Sciatic nerve (tissue), 2 donors: ENCODE measurements around the gene ZNF550. TPM values are rescaled to one million over a fixed set of nuclear protein-coding genes. Genes with fewer than 3 reads are reported as not detected.
A peak's percentile ranks its signal among the peaks of the same experiment; 100 is the strongest.

Source experiments
- ATAC-seq: fragments of 200-7000 bp; cut with Tn5 transposase; one replicate; pipeline ENCODE4 v1.9.1; 2020; ENCODE audit warnings: mild to moderate bottlenecking, moderate library complexity
- DNase-seq: peaks from one replicate; pipeline ENCODE4 v3.0.0-alpha.2; 2020; ENCODE audit warnings: low spot score
- intact Hi-C: fragments of 100-400 bp; cut with DNase I; formaldehyde crosslinking; loops from one replicate; pipeline ENCODE4 v1.14.2; 2022
- total RNA-seq: library from RNA; stranded (reverse); fragmentation: NEBNext Ultra II Directional; extraction: Animal tissue kit (Norgen Biotek cat#: 25700); gene quantifications from one replicate; pipeline ENCODE4 v1.2.1, GENCODE V29; 2021
- donor health status: DM: no; HTN: no; CAD: no.
- donor health status: DM: no; HTN: no; CAD: no.

The ZNF550 gene
- total RNA-seq, result 11.3 TPM

DNA sequence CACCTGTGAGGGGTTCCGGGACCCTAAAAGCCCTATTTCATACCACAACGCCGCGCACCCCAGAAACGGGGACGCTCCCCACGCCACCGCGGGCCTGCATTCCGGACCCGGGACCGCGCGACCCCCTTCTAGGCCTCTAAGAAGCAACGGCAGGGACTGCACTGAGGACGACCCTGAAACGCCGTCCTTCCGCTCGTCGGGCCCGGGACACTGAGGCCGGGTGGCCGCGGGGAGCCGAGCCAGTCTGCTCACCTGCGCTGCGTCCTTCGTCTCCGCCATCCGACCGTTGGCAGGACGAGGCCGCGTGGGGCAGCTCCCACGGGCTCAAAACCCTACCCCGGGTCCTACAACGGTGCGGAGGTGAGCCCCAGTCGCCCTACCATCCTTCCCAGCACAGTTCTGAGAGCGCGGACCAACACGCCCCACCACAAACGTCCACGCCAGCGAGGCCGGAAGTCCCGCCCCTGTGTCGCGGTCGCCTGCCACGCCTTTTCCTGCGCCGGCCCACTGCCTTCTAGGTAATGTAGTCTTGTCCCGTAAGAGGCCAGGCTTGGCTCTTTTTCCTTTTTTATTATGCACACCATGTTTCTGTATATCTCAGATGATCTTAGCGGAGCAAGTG lies at the start of gene ZNF550:
ZNF550 (minus strand) TSS at position 460 of the 622 bp plus-strand sequence; CDS start at position 279, 181 bp downstream.
- ATAC-seq, result peak; percentile 100
- intact Hi-C loops, result no loop called here
- peak; percentile 94 for DNase-seq

DNA sequence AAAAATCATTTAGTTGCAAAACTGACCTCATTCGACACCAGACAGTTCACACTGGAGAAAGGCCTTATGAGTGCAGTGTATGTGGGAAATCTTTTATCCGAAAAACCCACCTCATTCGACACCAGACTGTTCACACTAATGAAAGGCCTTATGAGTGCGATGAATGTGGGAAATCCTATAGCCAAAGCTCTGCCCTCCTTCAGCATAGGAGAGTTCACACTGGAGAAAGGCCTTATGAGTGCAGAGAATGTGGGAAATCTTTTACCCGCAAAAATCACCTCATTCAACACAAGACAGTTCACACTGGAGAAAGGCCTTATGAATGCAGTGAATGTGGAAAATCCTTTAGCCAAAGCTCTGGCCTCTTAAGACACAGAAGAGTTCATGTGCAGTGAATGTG lies 47.3 kb upstream of the ZNF550 start:
- ATAC-seq (no peak), DNase-seq (no peak)
- intact Hi-C loops, result no loop called here

DNA sequence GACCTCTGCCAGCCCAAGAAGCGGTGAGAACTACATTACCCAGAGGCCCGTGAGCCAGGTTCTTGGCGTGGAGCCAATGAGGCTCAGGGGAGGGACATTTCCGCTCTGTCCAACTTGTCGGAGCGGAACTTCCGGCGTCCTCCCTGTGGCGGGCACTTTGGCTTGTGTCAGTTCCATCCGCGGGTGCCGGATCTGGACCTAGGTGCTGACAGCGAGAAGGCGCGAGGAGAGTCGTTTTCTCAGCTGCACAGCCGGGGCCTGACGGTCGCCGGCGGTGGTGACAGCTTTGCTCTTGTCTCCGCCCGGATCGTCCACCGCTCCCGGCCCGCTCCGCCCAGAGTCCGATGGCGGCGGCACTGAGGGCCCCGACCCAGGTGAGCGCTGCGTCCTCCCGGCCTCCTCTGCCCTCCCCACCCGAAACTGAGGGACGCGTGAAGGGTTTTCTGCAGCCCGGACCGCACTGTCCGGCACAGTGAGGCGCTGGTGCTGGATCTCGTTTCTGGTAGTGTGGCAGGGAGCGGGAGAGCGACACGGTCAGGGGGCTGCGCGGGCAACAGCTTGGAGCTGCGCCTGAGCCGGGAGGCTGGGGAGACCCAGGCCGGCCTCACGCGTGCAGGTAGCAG lies 40.2 kb upstream of the ZNF550 start, which contains the start of gene ZNF530:
ZNF530 (plus strand) TSS at position 125 of the 623 bp plus-strand sequence. CDS start 4,461 bp downstream, outside the sequence.
- intact Hi-C loops, result no loop called here
- ATAC-seq (peak; percentile 100), DNase-seq (peak; percentile 96)

DNA sequence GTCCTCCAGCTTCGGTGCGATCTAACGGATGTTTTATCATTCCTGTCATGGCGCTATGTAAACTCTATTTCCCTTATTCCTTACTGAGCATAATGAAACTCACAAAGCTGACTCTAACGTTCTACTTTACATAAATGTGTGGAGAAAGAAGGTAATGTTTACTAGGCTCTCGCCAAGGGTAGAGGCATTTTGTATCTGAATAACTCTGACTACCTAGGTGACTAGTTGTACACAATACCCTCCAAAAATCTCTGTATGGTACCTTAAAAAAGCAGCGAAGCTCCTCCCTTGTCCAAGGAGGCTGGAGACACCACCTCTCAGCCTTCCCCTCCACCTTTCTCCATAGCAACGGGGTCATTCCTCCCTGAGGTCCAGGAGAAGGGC lies 39.7 kb upstream of the ZNF550 start:
- intact Hi-C loops, result no loop called here
- ATAC-seq, result no peak
- no peak for DNase-seq

DNA sequence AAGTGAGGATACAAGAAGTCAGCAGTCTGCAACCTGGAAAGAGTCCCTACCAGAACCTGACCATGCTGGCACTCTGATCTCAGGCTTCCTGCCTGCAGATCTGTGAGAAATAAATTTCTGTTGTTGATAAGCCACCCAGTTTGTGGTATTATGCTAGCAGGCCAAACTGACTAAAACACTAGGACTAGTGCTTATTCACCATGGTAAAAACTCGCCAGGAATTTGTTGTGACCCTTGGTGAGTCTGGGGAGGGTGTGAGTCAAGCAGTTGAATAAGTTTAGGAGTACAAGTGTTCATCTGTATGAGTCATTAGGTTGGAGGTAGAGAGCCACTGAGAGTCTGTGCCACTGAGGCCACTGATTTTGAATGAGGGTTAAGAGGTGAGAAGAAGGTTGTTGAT lies 27.9 kb upstream of the ZNF550 start:
- DNase-seq (no peak), ATAC-seq (no peak)
- intact Hi-C loops, result no loop called here

DNA sequence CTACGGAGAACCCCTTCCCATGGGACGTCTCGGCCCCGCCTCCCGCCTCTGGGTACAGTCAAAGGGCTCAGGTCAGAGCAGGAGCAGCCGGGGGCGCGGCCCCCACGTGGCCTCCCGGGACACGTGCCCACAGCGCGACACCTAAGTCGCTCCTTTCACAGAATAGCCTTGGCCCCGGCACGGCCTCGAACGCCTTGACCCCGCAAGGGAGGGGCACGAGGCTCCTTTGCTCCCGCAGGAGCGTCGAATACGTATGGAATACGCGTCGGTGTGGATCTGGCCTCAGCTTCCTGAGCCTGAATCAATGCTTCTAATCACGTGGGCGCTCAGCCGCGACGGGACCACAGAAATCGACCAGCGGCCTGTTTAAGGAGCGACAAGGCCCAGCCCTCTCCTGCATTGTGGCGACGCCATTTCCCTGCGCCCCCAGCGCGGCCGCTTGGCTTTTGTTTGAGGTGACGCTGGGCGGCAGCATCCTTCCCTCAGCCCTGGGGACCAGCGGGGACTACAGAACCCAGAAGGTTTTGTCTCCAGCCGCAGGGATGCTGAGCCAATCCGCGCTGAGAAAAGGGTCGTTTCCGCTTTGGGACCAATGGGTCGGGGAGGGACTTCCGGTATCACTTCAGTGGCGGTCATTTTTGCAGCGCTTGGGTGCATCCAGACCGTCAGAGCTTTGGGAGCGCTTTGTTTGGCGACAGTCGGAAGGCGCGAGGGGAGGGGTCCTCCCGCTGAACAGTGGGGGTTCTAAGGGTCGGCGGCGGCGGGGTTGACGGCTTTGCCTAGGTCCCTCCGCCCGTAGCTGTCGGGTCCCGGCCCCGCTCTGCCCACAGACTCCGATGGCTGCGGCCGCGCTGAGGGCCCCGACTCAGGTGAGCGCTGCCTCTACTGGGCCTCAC lies 24.1 kb upstream of the ZNF550 start, which contains the start of gene ZIK1:
ZIK1 (plus strand) TSS at position 625 of the 896 bp plus-strand sequence; CDS start at position 837, 212 bp downstream.
- ATAC-seq (peak; percentile 98), DNase-seq (peak; percentile 91)
- intact Hi-C loops, result no loop called here

DNA sequence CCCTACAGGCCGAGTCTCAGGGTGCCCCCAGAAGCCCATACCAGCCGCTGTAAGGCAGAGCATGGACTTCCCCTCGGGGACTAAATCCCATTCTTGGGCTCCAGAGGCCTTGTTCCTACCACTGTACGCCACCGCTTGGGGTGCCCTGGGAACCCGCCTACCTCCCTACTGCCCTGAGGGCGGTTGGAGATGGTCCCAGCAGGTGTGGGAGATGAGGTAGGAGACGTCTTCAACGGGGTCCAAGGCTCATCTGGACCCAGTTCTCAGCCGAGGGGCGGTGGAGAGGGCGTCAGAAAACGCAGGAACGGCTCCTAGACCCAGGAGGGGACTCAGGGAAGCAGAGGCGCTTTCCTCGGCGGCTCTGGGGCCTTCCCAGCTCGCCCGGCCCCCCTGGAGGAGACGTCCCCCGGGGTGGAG lies 23.4 kb upstream of the ZNF550 start:
- DNase-seq (no peak), ATAC-seq (no peak)
- intact Hi-C loops, result no loop called here

DNA sequence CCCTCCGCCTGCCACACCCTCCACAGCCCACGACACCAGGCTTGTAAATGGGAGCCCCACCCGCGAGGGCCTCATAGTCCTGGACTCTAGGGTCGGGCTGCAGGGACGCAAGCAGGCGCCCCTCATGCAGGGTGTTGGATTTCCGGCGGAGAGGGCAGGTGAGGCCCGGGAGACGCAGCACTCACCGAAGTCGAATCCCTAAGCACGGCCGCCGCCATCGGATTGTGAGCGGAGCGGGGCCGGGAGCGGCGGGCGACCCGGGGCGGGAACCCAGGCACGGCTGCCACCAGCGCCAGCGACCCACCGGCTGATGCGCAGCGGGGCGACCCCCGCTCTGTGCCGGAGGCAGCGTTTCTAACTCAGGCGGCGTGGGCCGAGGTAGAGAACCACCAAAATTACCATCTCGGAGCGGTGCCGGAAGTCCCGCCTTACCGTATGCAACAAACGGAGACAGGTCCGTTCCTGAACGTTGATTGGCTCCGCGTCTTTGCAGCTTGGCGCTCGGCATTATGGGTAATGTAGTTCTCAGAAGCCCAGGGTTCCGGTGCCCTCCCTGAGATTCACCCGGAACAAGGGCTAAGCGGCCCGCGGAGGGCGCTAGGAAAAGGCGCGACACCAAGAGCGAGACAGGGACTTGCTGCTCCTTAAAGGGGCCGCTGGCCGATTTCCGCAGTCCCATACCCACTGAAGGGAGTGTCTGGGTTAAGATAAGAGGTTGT lies 19.0 kb upstream of the ZNF550 start, which contains the start of gene ZNF416:
ZNF416 (minus strand) TSS at position 425 of the 719 bp plus-strand sequence; CDS start at position 218, 207 bp downstream.
- ATAC-seq, result peak; percentile 100
- intact Hi-C loops, result no loop called here
- DNase-seq, result peak; percentile 97

DNA sequence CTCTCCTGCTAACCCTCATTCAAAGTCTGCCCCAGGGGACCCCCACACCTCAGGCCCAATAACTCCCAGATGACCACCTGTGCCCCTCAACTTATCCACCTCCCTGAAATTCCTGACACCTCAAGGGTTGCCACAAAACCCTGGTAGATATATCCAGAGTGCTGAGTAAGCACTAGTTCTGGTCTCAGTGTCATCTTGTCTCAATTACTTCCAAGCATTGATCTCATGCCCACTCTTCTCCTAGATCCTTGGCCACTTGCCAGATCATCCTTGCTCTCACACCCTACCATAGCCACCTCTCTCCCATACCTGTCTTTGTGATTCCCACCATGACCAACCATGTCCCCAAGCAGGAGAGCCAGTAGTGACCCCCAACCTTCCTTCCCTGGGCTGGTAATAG lies 17.0 kb upstream of the ZNF550 start:
- intact Hi-C loops, result no loop called here
- ATAC-seq (no peak), DNase-seq (no peak)

DNA sequence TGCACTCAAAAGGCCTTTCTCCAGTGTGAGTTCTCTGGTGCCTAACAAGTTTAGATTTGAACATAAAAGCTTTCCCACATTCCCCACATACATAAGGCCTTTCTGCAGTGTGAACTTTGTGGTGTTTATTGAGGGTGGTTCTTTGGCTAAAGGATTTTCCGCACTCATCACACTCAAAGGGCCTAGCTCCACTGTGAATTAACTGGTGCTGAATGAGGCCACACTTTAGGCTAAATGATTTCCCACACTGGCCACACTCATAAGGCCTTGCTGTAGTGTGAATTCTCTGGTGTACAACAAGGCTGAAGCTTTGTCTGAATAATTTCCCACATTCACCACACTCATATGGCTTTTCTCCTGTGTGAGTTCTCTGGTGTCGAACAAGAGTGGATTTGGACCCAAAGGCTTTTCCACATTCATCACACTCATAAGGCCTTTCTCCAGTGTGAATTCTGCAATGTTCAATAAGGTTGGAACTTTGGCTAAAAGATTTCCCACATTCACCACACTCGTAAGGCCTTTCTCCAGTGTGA lies 12.8 kb upstream of the ZNF550 start:
- intact Hi-C loops, result no loop called here
- DNase-seq (no peak), ATAC-seq (no peak)

DNA sequence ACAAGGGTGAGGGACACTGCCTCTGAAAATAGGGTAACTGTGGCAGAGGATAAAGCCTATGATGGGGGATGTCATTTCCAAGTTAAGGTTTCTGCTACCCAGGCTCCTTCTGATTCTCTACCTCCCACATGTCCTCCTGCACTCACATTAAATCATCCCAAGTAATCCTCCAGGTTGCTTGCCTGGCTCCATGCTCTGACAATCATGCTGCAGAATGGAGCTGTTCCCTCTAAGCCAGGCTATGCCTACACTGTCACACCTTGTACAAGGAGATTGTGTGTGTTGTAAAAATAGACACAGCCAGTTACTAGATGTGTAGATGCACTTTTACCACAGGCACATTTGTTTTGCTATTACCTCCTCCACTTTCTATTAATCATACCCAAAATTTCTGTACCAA lies 11.0 kb upstream of the ZNF550 start:
- no peak for ATAC-seq
- intact Hi-C loops, result no loop called here
- no peak for DNase-seq

DNA sequence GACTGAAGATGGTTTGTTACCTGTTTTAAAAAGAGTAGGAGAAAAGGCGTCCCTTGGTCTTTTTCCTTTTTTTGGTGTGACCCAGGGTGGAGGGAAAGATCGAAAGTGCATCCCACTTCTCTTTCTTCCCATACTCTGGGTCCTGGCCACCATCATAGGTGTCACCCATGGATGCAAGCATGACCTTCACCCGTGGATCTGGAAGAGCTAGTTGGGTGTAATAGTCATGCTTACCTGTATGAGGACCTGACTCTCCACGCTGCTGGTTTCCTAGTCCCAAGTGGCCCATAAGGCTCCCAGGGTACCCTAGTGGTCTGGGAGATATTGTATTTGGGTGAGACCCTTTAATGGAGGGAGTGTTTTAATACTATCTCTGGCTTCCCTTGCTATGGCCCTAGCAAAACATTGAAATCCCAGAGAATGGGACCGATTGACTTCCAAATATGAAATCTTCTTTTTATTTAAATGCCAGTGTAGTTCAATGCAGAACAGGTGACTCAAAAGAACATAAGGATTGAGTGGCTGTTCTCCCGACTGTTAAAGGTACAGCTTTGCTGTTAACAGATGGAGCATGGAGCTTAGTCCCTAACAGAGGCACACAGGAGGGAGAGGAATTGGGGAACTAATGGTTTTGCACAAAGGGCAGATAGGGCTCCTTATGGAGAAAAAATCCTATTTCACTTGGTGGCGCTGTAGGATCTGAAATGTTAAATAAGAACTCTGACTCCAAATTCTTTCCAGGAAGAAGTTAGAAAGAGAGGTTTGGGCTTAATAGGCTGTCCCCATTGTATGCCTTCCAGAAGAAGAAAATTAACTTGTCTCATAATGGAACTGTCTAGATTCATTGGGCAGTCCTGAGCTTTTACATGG lies 7.0 kb upstream of the ZNF550 start:
- intact Hi-C loops, result no loop called here
- DNase-seq (no peak), ATAC-seq (no peak)

DNA sequence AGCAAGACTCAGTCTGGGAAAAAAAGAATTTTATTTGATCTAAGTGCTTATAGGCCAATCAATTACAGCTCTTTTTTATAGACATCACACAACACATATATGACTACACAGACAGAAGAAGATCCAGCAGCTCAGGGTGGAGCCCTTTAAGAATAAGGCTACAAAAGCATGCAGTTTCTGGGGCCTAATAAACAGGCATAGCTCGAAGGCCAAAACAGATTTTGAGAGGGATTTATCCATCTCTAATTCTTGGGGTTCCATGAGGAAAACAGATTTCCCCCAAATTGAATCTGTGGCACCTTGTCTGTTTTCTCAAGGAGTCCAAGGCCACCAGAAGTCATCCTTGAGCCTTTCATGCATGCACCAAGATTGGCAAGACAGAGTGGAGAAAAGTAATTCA lies 3.9 kb upstream of the ZNF550 start:
- no peak for ATAC-seq
- intact Hi-C loops, result no loop called here
- no peak for DNase-seq

DNA sequence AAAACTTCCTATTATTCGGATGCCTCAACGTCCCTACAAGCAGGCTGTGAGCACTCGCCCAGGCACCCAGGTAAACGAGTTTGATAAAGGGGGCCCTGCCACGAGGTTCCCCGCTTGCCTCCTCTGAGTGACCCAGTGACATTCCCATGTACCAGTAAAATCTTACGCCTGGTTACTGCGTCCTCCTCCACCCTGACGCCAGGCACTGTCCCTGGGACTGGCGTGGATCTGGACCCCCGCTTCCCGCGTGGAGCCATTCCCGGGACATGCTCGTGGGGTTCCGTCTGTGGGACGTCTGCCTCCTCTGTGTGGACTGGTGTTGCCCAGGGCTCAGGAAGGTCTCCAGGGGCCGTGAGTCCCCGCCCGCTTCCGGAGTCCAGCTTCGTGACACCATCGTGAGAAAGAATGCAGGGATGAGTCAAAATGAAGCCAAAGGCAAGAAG lies 407 bp upstream of the ZNF550 start:
- intact Hi-C loops, result no loop called here
- DNase-seq (no peak), ATAC-seq (peak; percentile 66)

DNA sequence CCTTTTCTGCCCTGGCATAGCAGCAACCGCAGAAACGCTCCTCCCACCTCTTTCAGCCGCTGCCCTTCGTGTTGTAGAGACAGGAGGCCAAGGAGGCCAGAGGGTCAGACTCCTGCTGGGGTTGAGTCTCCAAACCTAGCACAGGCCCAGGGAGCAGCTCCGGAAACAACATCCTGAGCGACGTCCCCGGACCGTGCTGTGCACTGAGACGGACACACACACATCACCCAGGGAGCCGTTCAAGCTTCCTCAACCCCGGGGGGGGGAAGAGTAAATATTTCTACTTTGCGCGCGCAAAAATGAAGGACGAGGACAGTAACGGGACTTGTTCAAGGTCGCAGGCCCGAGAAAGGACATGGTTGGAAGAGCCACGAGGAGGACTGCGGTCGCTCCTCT lies 657 bp downstream of the ZNF550 start:
- intact Hi-C loops, result no loop called here
- DNase-seq (no peak), ATAC-seq (peak; percentile 41)

DNA sequence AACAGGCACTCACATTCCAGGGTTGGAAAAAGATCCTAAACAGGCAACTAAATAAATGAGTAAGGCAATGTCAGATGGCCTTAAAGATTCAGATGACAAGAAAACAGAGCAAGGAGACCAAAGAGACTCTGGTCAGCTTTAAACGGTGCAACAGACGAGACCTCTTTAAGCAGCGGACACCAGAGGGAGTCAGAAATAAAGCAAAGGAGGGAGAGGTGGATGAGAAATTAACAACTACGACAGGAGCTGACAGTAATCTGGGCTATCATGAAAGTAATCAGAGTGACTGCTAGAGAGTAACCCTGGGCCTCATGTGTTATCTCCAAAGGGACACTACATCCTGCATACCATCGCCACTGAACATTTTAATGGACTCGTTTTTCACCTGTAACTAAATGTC lies 1.1 kb downstream of the ZNF550 start:
- intact Hi-C loops, result no loop called here
- ATAC-seq, result no peak
- DNase-seq, result no peak

DNA sequence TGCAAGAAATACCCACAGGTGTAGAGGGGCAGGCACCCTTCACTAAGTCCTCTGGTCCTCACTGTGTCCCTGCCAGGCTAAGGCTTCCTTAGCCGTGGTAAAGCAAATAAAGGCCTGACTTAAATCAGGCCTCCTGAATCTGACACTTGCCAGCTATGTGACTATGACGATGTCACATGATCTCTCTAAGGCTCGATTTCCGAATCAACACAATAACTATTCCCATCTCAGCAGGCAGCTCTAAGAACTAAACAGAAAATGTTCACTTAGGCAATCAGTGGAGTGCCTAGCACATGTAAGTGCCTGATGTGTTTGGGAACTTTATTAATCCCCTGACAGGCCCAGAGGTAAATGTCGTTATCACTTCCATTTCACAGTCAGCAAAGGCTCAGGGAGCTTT lies 2.0 kb downstream of the ZNF550 start:
- ATAC-seq (no peak), DNase-seq (no peak)
- intact Hi-C loops, result no loop called here

DNA sequence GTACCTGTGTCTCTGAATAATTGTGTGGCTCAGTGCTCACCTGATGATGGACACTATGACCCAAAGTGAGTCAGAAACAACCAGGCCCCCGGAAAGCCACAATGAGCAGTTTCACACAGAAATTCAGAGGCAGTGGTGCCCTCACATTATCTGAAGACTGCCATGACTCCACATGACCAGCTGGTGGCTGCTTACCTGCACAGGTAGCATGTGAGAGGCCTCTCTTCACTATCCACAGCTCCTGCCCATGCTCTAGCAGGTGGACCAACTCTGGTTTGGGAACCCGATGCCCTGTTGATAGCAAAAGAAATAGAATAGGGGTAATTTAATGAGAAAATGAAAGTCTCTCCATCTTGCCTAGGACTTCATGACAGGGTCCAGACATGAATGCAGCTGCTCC lies 7.2 kb downstream of the ZNF550 start:
- intact Hi-C loops, result no loop called here
- DNase-seq, result no peak

More for the DNA sequence above, 7.2 kb downstream of the ZNF550 start:
- ATAC-seq, result no peak
